Hepatocyte (in vitro differentiated cells): ENCODE results near the gene PCYT1B. TPM values are rescaled to one million over a fixed set of nuclear protein-coding genes. Genes with fewer than 3 reads are reported as not detected.

ENCODE experiments used
- DNase-seq: peaks from one replicate; pipeline ENCODE4 v3.0.0-alpha.2; 2016; ENCODE audit warnings: low spot score
- H2AFZ ChIP-seq: fragments of 200-600 bp; sonication (generic); 2 replicates; pipeline ENCODE4 v1.6.0; 2016; ENCODE audit warnings: antibody characterized with exemption, mild to moderate bottlenecking
- H3K27ac ChIP-seq: fragments of 200-600 bp; sonication (generic); 2 replicates; pipeline ENCODE4 v1.5.1; 2016; ENCODE audit warnings: mild to moderate bottlenecking
- H3K27me3 ChIP-seq: fragments of 200-600 bp; sonication (generic); 2 replicates; pipeline ENCODE4 v1.6.1; 2016
- H3K36me3 ChIP-seq: fragments of 200-600 bp; sonication (generic); replicated peaks from 2 replicates; pipeline ENCODE4 v1.5.1; 2016; ENCODE audit warnings: low read depth; ENCODE audit not compliant: insufficient read depth
- H3K4me1 ChIP-seq: fragments of 200-600 bp; sonication (generic); 2 replicates; pipeline ENCODE4 v1.5.1; 2016; ENCODE audit warnings: mild to moderate bottlenecking, moderate library complexity; ENCODE audit not compliant: insufficient read depth
- H3K4me2 ChIP-seq: fragments of 200-600 bp; sonication (generic); 2 replicates; pipeline ENCODE4 v1.6.0; 2016
- H3K4me3 ChIP-seq: fragments of 200-600 bp; sonication (generic); 2 replicates; pipeline ENCODE4 v1.5.1; 2016; ENCODE audit warnings: mild to moderate bottlenecking
- H3K79me2 ChIP-seq: fragments of 200-600 bp; sonication (generic); 2 replicates; pipeline ENCODE4 v1.6.0; 2017; ENCODE audit warnings: mild to moderate bottlenecking
- H3K9me2 ChIP-seq: fragments of 200-600 bp; sonication (generic); replicated peaks from 2 replicates; pipeline ENCODE4 v1.6.0; 2017; ENCODE audit warnings: mild to moderate bottlenecking; ENCODE audit not compliant: insufficient read depth
- H3K9me3 ChIP-seq: fragments of 200-600 bp; sonication (generic); 2 replicates; pipeline ENCODE4 v1.5.1; 2016; ENCODE audit warnings: low read depth, mild to moderate bottlenecking
- H4K20me1 ChIP-seq: fragments of 200-600 bp; sonication (generic); 2 replicates; pipeline ENCODE4 v1.6.0; 2016; ENCODE audit warnings: mild to moderate bottlenecking; ENCODE audit not compliant: insufficient read depth, poor library complexity, severe bottlenecking
- CTCF ChIP-seq: fragments of 200-600 bp; sonication (generic); IDR thresholded peaks from 2 replicates; pipeline ENCODE4 v1.5.1; 2016; ENCODE audit warnings: antibody characterized with exemption, mild to moderate bottlenecking; ENCODE audit not compliant: poor library complexity
- EZH2 ChIP-seq: fragments of 200-600 bp; sonication (generic); IDR thresholded peaks from 2 replicates; pipeline ENCODE4 v1.6.1; 2016; ENCODE audit warnings: antibody characterized with exemption, mild to moderate bottlenecking, borderline replicate concordance
- EZH2phosphoT487 ChIP-seq: fragments of 200-600 bp; sonication (generic); IDR thresholded peaks from one replicate; pipeline ENCODE4 v1.6.1; 2018; ENCODE audit warnings: antibody characterized with exemption, mild to moderate bottlenecking, low read depth, moderate library complexity; ENCODE audit not compliant: unreplicated experiment, severe bottlenecking
- WGBS: methylation state at CpG from one replicate; pipeline ENCODE4 v1.1.6; 2016; ENCODE audit warnings: low lambda C conversion rate; ENCODE audit errors: missing lambda C conversion rate; 5-methylcytosine and 5-hydroxymethylcytosine counted together
- polyA plus RNA-seq: library from polyadenylated mRNA; unstranded; fragments of >200 nt; fragmentation: Nextera tagmentation; extraction: Ambion mirVana; gene quantifications from 2 replicates; pipeline ENCODE4 v1.2.1, GENCODE V29; 2016
- total RNA-seq: library from RNA; depleted of rRNA; stranded (reverse); fragments of >200 nt; gene quantifications from 2 replicates; pipeline ENCODE4 v1.2.3, GENCODE V29; 2014

Gene PCYT1B
- total and polyA plus RNA-seq, 2 experiments from 2014 or later: 7.8 to 17.1 TPM

DNA sequence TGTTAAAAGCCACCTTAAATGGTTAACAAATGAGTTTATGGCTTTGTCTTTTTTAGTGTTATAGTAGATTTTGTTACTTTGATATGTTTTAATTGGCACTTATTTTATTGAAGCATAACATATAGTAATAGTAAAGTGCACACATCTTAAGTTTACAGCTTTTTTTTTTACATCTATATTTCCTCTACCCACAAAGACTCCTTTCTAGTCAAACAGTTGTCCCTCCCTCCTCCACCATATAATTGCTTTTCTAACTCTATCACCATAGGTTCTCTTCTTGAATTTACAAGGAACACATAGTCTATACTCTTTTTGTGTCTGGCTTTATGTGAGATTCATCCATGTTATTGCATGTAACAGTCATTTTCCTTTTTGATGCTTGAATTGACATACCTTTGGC is 110.6 kb downstream of the PCYT1B start:
- DNase-seq: no peak
- Histone ChIP-seq H3K4me3 (no peak overlapping the region), H3K4me2 (no peak overlapping the region), H3K9me2 (no peaks in the 10 kb centered on the region), H4K20me1 (no peaks in the 10 kb centered on the region), H3K79me2 (no peaks in the 10 kb centered on the region), H3K9me3 (no peaks in the 10 kb centered on the region), H3K27ac (no peak overlapping the region), H3K4me1 (no peaks in the 10 kb centered on the region), H2AFZ (no peak overlapping the region), H3K36me3 (no peaks in the 10 kb centered on the region), H3K27me3 (no peaks in the 10 kb centered on the region)
- TF ChIP-seq EZH2phosphoT487 (no peak), EZH2 (no peak), CTCF (no peak)

- Histone ChIP-seq H3K4me3 (no peak overlapping the region), H3K9me3 (no peaks in the 10 kb centered on the region), H3K79me2 (no peaks in the 10 kb centered on the region), H3K27ac (no peak overlapping the region), H3K27me3 (no peaks in the 10 kb centered on the region), H3K4me1 (no peaks in the 10 kb centered on the region), H3K9me2 (no peaks in the 10 kb centered on the region), H3K36me3 (no peaks in the 10 kb centered on the region), H4K20me1 (no peaks in the 10 kb centered on the region), H2AFZ (no peak overlapping the region), H3K4me2 (no peak overlapping the region)
- TF ChIP-seq EZH2phosphoT487: no peak
- no peak for TF ChIP-seq CTCF
- TF ChIP-seq EZH2: no peak
- DNase-seq: no peak
- 70% methylated on average over 1 of the region's 1 CpG for WGBS
These were observed 118.5 kb downstream of the PCYT1B start for GRCh38 chrX:24528605-24529004.

GRCh38 chrX:24526616-24527015 is 120.5 kb downstream of the PCYT1B start:
- Histone ChIP-seq H3K36me3 (no peaks in the 10 kb centered on the region), H3K27me3 (no peaks in the 10 kb centered on the region), H3K4me1 (no peaks in the 10 kb centered on the region), H3K9me2 (no peaks in the 10 kb centered on the region), H3K9me3 (no peaks in the 10 kb centered on the region), H3K4me3 (no peak overlapping the region), H4K20me1 (no peaks in the 10 kb centered on the region), H2AFZ (no peak overlapping the region), H3K4me2 (no peak overlapping the region), H3K27ac (no peak overlapping the region), H3K79me2 (no peaks in the 10 kb centered on the region)
- no peak for DNase-seq
- TF ChIP-seq CTCF (no peak), EZH2 (no peak), EZH2phosphoT487 (no peak)
- 98% methylated on average over 2 of the region's 2 CpGs for WGBS

GRCh38 chrX:24525455-24525854 is 121.7 kb downstream of the PCYT1B start:
- no peak overlapping the region for H2AFZ ChIP-seq
- DNase-seq: no peak
- H3K4me3 ChIP-seq: no peak overlapping the region
- no peaks in the 10 kb centered on the region for H4K20me1 ChIP-seq
- no peaks in the 10 kb centered on the region for H3K9me3 ChIP-seq
- no peaks in the 10 kb centered on the region for H3K9me2 ChIP-seq
- H3K4me1 ChIP-seq: no peaks in the 10 kb centered on the region
- H3K27ac ChIP-seq: no peak overlapping the region
- H3K4me2 ChIP-seq: no peak overlapping the region
- TF ChIP-seq EZH2 (no peak), CTCF (no peak), EZH2phosphoT487 (no peak)
- WGBS: 100% methylated on average over 2 of the region's 2 CpGs
- H3K79me2 ChIP-seq: no peaks in the 10 kb centered on the region
- no peaks in the 10 kb centered on the region for H3K27me3 ChIP-seq
- no peaks in the 10 kb centered on the region for H3K36me3 ChIP-seq
